ENCODE data around the gene TOR1B. TPM values are rescaled to one million over a fixed set of nuclear protein-coding genes. Genes with fewer than 3 reads are reported as not detected.
A peak's percentile ranks its signal among the peaks of the same experiment; 100 is the strongest.

TOR1B gene
- total RNA-seq, 2 experiments from 2014 or later, result 13.3 to 14.9 TPM

- peaks cover 79% of the 10 kb centered on the region for H3K36me3 ChIP-seq (ENCODE audit: insufficient read depth, low read length)
- no peaks in the 10 kb centered on the region for H3K9me3 ChIP-seq (ENCODE audit: low read length)
- H3K4me2 ChIP-seq (ENCODE audit: low read length), result no peak overlapping the region
- no peak overlapping the region for H3K4me3 ChIP-seq (ENCODE audit: low read depth, low read length, poor library complexity, severe bottlenecking)
- ChIA-PET POLR2A (interaction anchor here (1.0 kb wide), 1 partner anchor 10 kb away, joined by 5 read pairs; no protein-coding TSS in a partner anchor), CTCF (ENCODE audit: unreplicated experiment) (no interaction called here)
- no peak overlapping the region for H3K27ac ChIP-seq (ENCODE audit: low read depth, low read length, poor library complexity, severe bottlenecking)
- H3K79me2 ChIP-seq (ENCODE audit: insufficient read depth, low read depth, low read length), result no peaks in the 10 kb centered on the region
- H4K20me1 ChIP-seq (ENCODE audit: insufficient read depth, low read length), result no peaks in the 10 kb centered on the region
- no TSS peak for BruUV-seq (replicated peaks)
- peaks cover 4% of the 10 kb centered on the region for H3K4me1 ChIP-seq (ENCODE audit: insufficient read depth, low read length, poor library complexity, severe bottlenecking)
- intact Hi-C loops (cut with micrococcal nuclease; ENCODE audit: unreplicated experiment), result no loop called here
- no peaks in the 10 kb centered on the region for H3K9me2 ChIP-seq (ENCODE audit: insufficient read depth, low read length)
- DNase-seq (ENCODE audit: low spot score), result no peak
- no peak overlapping the region for H2AFZ ChIP-seq (ENCODE audit: low read length)
- TF ChIP-seq CTCF (conservative IDR thresholded peaks at IDR 0.05; ENCODE audit: low read length) (no peak), EZH2phosphoT487 (IDR thresholded peaks at IDR 0.05; ENCODE audit: borderline replicate concordance, low read depth, low read length) (no peak)
Measured at GRCh38 chr9:129810788-129811187, 7.8 kb downstream of the TOR1B start.

- Histone ChIP-seq H3K79me2 (ENCODE audit: insufficient read depth, low read depth, low read length) (no peaks in the 10 kb centered on the region), H3K9me2 (ENCODE audit: insufficient read depth, low read length) (no peaks in the 10 kb centered on the region), H3K9me3 (ENCODE audit: low read length) (no peaks in the 10 kb centered on the region), H4K20me1 (ENCODE audit: insufficient read depth, low read length) (no peaks in the 10 kb centered on the region), H2AFZ (ENCODE audit: low read length) (no peak overlapping the region), H3K4me3 (ENCODE audit: low read depth, low read length, poor library complexity, severe bottlenecking) (no peak overlapping the region), H3K27ac (ENCODE audit: low read depth, low read length, poor library complexity, severe bottlenecking) (no peak overlapping the region), H3K4me2 (ENCODE audit: low read length) (no peak overlapping the region), H3K36me3 (ENCODE audit: insufficient read depth, low read length) (peaks cover 82% of the 10 kb centered on the region), H3K4me1 (ENCODE audit: insufficient read depth, low read length, poor library complexity, severe bottlenecking) (no peaks in the 10 kb centered on the region)
- CTCF ChIA-PET (ENCODE audit: unreplicated experiment), result no interaction called here
- DNase-seq (ENCODE audit: low spot score), result peak; percentile 18
- BruUV-seq (replicated peaks), result no TSS peak
- POLR2A ChIA-PET, result interaction anchor here (0.6 to 1.1 kb wide), 2 partner anchors 8 to 15 kb away, joined by 3 read pairs; no protein-coding TSS in a partner anchor
- no peak for TF ChIP-seq CTCF (conservative IDR thresholded peaks at IDR 0.05; ENCODE audit: low read length)
- no peak for TF ChIP-seq EZH2phosphoT487 (IDR thresholded peaks at IDR 0.05; ENCODE audit: borderline replicate concordance, low read depth, low read length)
- intact Hi-C loops (cut with micrococcal nuclease; ENCODE audit: unreplicated experiment), result no loop called here
Measured at GRCh38 chr9:129811967-129812363, 9.0 kb downstream of the TOR1B start.

- no peak overlapping the region for H2AFZ ChIP-seq (ENCODE audit: low read length)
- no peaks in the 10 kb centered on the region for H3K9me2 ChIP-seq (ENCODE audit: insufficient read depth, low read length)
- no peaks in the 10 kb centered on the region for H3K9me3 ChIP-seq (ENCODE audit: low read length)
- H3K4me3 ChIP-seq (ENCODE audit: low read depth, low read length, poor library complexity, severe bottlenecking), result no peak overlapping the region
- no peaks in the 10 kb centered on the region for H3K4me1 ChIP-seq (ENCODE audit: insufficient read depth, low read length, poor library complexity, severe bottlenecking)
- ChIA-PET CTCF (ENCODE audit: unreplicated experiment) (no interaction called here), POLR2A (interaction anchor here (0.5 to 1.1 kb wide), 2 partner anchors 9 to 81 kb away, joined by 3 read pairs; no protein-coding TSS in a partner anchor)
- BruUV-seq (replicated peaks), result no TSS peak
- intact Hi-C loops (cut with micrococcal nuclease; ENCODE audit: unreplicated experiment), result no loop called here
- H4K20me1 ChIP-seq (ENCODE audit: insufficient read depth, low read length), result no peaks in the 10 kb centered on the region
- DNase-seq (ENCODE audit: low spot score), result no peak
- H3K27ac ChIP-seq (ENCODE audit: low read depth, low read length, poor library complexity, severe bottlenecking), result no peak overlapping the region
- no peaks in the 10 kb centered on the region for H3K79me2 ChIP-seq (ENCODE audit: insufficient read depth, low read depth, low read length)
- peaks cover 82% of the 10 kb centered on the region for H3K36me3 ChIP-seq (ENCODE audit: insufficient read depth, low read length)
- H3K4me2 ChIP-seq (ENCODE audit: low read length), result no peak overlapping the region
- TF ChIP-seq CTCF (conservative IDR thresholded peaks at IDR 0.05; ENCODE audit: low read length) (no peak), EZH2phosphoT487 (IDR thresholded peaks at IDR 0.05; ENCODE audit: borderline replicate concordance, low read depth, low read length) (no peak)
Measured at GRCh38 chr9:129812385-129812784, 9.4 kb downstream of the TOR1B start.
